GM20000 (cell line): ENCODE data around the gene ELF5.

Experiments
- DNase-seq: peaks from one replicate; pipeline ENCODE4 v3.0.0; 2012; ENCODE audit warnings: low spot score
- TF ChIP-seq, protein P1 (sequence below): IDR thresholded peaks from 2 replicates; pipeline ENCODE4 v1.5.1; 2012; ENCODE audit warnings: mild to moderate bottlenecking, control low read depth; ENCODE audit errors: extremely low read depth, missing control alignments

ELF5 gene

DNA sequence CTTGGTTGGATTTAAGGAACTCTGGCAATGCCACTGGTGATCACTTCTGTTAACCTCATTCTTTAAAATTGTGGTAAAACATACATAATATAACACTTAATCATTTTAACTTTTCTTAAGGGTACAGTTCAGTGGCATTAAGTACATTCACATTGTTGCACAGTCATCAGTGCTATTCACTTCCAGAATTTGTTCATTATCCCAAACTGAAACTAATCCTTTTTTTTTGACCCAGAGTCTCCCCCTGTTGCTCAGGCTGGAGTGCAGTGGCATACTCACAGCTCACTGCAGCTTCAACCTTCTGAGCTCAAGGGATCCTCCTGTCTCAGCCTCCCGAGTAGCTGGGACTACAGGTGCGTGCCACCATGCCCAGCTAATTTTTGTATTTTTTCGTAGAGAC lies 10.6 kb downstream of the ELF5 start:
- TF ChIP-seq, protein P1, sequence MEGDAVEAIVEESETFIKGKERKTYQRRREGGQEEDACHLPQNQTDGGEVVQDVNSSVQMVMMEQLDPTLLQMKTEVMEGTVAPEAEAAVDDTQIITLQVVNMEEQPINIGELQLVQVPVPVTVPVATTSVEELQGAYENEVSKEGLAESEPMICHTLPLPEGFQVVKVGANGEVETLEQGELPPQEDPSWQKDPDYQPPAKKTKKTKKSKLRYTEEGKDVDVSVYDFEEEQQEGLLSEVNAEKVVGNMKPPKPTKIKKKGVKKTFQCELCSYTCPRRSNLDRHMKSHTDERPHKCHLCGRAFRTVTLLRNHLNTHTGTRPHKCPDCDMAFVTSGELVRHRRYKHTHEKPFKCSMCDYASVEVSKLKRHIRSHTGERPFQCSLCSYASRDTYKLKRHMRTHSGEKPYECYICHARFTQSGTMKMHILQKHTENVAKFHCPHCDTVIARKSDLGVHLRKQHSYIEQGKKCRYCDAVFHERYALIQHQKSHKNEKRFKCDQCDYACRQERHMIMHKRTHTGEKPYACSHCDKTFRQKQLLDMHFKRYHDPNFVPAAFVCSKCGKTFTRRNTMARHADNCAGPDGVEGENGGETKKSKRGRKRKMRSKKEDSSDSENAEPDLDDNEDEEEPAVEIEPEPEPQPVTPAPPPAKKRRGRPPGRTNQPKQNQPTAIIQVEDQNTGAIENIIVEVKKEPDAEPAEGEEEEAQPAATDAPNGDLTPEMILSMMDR: no peak

DNA sequence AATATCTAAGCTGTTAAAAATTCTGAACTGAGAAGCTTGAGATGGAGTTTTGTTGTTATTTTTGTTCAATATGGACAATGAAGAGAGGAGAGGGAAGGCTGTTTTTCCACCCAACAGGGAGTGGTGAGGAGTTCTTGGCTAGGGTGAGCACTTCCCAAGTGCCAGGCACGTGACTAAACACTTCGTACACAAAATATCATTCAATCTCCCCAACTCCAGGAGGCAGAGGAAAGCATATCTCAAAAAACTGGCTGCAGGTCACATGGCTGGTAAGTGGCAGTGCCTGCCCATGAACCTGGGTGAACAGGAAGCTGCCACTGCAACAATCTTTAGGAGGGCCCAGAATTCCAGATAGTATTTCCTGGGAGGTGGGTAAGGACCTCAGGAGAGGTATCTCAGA lies 11.6 kb downstream of the ELF5 start:
- DNase-seq: no peak
- TF ChIP-seq, protein P1: no peak

More for the DNA sequence above, 10.6 kb downstream of the ELF5 start:
- no peak for DNase-seq

DNA sequence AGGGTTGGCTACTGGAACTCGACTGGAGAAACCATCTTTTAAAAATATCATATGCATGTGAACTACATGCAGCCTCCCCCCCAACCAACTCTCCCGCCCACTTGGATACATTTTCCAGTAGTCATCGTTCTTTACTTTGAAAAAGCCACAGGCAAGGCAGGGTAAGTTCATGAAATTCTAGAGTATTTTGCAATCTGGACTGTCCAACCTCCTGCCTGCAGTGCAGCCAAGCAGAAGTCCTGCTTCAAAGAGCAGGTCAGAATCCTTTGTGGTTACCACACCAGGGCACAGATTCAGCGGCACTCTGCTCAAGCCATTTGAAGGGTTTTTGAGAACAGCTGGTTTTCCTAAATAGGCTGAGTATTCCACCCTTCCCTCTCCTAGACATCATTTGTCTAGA lies 12.1 kb downstream of the ELF5 start:
- TF ChIP-seq, protein P1: no peak
- DNase-seq: no peak

DNA sequence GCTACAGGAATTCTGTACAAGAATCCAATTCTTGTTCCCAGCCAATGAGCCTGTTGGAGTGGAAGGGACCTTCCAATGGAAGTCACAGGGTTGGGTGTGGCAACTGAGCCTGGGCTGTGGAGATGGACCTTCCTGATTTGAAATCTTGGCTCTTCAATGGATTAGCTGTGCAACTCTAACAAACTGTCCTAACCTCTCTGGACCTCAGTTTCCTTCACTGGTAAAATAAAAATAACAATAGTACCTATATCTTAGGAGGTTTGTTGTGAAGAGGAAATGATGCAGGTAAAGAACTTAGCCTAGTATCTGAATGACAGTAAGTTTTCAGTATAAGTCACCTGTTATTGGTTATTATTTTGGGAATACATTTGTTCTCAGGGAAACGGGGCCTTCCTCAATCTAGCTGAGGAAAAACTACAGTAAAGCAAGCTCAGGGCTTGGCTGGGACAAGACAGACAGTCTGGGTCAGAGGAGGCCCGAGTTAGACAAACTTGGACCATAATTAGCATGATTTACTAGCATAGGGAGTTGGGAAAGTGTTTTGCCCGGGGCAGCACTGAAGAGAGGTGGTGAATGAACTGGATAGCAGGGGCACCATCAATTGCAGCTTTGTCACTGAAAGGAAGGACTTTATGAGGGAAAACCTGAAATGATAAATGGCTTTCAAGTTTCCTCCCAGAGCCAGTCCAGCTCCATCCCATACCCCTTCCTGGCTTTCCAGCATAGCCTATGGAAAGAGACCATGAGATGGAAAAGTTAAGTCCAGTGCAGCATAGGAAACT lies 13.7 kb downstream of the ELF5 start:
- TF ChIP-seq, protein P1: no peak
- DNase-seq: no peak

DNA sequence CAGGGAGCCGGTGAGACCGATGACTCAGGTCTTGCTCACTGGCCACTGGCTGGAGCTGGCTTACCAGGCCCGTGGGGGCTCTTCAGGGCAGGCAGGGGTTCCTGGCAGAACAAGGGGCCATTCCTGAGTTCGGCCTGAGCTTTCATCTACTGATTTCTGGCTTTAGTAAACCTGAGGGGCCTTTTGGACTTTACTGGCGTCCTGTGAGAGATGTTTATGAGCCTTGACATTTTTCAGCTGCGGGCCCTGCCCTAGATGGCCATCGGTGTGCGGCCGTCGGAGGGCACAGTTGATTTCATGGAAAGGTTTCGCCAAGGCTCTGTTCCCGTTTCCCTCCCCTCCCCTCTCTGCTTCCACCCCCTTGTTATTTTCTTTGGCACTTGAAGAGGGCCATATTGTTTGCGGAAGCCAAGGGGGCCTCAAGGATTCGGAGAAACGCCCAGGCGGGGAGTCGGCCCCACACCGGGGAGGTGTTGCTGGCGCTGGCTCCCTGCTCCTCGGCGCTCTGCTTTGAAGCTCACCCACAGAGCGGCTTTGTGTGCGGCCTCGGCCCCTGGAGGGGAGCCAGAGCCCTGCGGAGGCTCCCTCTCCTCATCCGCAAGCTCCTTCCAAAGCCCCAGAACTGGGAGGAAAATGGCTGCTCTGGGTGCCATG lies 17.7 kb downstream of the ELF5 start:
- TF ChIP-seq, protein P1: no peak
- DNase-seq: no peak

DNA sequence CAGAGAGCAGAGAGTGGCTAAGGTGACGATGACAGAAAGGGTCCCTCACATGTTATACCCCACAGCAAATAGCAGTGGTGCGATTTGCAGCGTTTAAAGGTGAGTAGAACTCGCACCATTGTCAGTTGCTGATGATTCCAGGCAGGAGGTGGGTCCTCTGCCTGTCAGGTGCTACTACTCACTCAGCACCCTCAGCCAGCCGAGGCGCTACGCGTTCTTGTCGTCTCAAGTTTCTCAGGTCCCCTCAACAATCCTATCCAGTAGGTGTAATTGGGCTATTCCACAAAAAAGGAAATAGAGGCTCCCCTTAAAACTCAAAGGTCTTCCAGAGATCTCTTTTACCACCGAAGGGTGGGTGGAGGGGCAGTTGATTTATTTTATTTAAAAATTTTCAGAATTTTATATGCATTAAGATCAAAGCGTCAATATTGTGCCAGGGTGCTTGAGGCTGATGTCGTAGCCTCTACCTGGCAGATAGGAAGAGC lies 18.3 kb downstream of the ELF5 start:
- DNase-seq: no peak
- TF ChIP-seq, protein P1: no peak

DNA sequence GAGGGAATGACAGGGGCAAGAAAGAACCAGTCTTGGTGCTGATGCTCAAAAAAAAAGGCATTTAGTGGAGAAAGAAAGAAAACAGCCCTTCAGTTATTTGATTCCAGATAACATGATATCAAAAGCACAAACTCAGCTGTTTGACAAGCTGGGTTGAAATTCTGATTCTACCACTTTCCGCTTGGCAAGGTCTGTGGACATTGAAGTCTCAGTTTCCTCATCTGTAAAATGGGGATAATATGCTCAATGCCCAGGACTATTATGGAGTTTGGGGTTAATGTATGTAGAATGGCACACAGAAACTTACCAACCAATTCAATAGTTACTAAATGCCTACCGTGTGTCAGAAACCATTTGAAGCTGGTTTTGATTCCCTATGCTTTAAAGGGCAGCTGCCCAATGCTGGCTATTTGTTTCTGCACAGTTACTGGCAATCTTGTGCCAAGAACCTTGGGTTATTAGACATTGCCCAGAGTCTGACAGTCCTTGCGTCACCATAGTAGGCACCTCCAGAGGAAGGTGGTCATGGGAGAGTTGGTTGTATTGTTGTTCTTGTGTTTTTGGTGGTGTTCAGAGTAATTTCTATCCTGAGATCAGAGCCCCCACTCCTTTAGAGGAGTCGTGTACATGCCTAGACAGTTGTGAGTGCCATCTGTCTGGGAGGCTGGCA lies 19.5 kb downstream of the ELF5 start:
- no peak for DNase-seq
- TF ChIP-seq, protein P1: no peak
